Retinal pigment epithelial cell (primary cell): ENCODE data around the gene FOXL2NB.

Experiments used
- DNase-seq: peaks from one replicate; pipeline ENCODE4 v3.0.0-alpha.2; 2010; ENCODE audit warnings: low read depth
- H3K4me3 ChIP-seq: 2 replicates; pipeline ENCODE4 v1.5.1; 2011; ENCODE audit warnings: mild to moderate bottlenecking, low read length, control low read depth, moderate library complexity
- TF ChIP-seq, protein P1 (sequence below): conservative IDR thresholded peaks from 2 replicates; pipeline ENCODE4 v1.5.1; 2011; ENCODE audit warnings: low read depth, low read length, control low read depth, inconsistent platforms

Gene FOXL2NB

DNA sequence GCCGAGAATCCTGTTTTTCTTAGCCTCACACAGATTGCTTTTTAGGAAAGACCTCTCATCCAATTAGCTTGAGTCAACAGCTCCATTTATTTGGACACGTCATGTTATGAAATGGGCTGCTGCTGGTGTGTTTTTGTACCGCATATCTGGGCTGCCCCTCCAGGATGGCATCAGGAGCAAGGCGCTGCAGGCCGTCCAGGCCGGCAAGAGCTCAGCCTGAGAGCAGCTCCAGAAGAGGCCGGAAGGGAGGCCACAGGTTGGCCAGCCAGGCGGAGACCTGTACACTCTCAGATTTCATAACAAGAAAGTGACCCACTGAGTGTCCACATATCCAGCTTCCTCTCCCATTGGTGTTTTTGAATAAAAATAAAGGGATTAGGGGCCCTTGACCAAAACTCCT lies 28.3 kb downstream of the FOXL2NB start:
- TF ChIP-seq, protein P1, sequence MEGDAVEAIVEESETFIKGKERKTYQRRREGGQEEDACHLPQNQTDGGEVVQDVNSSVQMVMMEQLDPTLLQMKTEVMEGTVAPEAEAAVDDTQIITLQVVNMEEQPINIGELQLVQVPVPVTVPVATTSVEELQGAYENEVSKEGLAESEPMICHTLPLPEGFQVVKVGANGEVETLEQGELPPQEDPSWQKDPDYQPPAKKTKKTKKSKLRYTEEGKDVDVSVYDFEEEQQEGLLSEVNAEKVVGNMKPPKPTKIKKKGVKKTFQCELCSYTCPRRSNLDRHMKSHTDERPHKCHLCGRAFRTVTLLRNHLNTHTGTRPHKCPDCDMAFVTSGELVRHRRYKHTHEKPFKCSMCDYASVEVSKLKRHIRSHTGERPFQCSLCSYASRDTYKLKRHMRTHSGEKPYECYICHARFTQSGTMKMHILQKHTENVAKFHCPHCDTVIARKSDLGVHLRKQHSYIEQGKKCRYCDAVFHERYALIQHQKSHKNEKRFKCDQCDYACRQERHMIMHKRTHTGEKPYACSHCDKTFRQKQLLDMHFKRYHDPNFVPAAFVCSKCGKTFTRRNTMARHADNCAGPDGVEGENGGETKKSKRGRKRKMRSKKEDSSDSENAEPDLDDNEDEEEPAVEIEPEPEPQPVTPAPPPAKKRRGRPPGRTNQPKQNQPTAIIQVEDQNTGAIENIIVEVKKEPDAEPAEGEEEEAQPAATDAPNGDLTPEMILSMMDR = no peak
- no peak for DNase-seq
- no peak overlapping the region for H3K4me3 ChIP-seq

DNA sequence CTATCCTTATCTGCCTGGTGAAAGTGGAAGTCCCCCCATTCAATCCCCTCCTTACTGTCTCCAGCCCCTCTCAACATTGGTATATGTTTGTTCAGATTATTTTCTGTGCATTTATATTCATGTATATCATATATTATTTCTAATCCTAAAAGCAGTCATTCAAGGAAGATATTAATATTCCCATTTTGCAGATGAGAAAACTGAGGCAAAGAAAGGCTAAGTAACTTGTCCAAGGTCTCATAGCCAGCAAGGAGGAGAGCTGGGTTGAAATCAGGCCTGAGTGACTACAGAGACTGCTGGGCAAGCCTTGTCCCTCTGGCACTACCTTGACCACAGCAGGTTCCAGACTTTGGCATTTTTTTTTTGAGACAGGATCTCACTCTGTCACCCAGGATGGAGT lies 29.0 kb downstream of the FOXL2NB start:
- no peak for DNase-seq
- H3K4me3 ChIP-seq = no peak overlapping the region
- TF ChIP-seq, protein P1 = no peak

DNA sequence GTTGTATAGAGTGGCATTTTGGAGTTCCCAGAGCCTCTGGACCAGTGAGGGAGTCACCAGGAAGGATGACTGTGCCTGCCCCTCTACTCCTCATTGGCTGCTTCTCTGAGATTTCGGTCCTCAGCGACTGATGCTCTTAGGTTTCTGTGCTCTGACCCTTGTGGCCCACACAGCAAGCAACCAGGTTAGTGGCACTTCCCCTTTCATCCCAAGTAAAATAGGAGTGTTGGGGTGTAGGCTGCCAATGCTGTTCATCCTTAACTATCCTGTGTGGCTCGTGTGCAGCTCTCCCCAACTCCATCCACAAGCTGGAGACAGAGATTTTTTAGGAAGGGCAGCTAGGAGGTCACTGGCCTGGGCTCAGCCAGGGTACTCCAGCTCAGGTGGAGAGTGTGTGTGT lies 37.8 kb downstream of the FOXL2NB start:
- TF ChIP-seq, protein P1 = no peak
- DNase-seq = no peak

DNA sequence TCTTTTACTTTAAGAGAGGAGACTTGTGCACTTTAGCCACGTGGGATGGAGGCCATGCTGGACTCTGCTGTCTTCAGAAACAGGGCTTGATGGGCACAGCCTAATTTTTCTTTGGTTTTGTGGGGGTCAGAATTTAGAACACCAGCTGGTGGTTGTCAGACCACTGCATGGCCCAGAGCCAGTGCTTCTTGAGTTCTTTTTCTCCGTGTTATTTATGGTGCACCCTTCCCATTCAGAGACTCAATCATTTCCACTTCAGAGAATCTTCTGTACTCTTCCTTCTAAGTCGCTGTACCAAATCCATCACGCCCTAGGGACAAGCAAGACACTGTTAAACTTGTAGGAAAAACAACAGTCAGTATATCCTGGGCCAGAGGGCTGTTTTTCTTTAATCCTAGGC lies 38.9 kb downstream of the FOXL2NB start:
- no peak overlapping the region for H3K4me3 ChIP-seq
- TF ChIP-seq, protein P1 = no peak
- DNase-seq = no peak

More for the DNA sequence above, 37.8 kb downstream of the FOXL2NB start:
- H3K4me3 ChIP-seq = no peak overlapping the region

DNA sequence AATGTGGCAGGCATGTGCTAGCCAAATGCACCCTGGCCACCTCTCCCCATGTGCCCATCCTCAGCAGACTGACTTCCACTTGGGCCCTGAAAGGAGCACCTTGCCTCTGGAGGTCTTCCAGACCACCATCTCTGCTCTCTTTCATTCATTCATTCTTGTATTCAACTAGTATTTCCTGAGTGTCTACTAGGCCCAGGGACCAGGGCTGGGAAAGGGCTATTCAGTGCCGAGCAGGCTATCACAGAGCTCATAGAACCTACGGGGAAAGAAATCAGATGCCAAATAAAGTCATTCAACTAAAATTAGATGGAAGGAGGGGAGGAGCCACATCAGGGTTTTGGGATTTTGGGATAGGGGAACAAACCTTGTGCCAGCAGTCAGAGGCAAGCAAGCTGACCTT lies 40.2 kb downstream of the FOXL2NB start:
- TF ChIP-seq, protein P1 = no peak
- no peak overlapping the region for H3K4me3 ChIP-seq
- DNase-seq = no peak

DNA sequence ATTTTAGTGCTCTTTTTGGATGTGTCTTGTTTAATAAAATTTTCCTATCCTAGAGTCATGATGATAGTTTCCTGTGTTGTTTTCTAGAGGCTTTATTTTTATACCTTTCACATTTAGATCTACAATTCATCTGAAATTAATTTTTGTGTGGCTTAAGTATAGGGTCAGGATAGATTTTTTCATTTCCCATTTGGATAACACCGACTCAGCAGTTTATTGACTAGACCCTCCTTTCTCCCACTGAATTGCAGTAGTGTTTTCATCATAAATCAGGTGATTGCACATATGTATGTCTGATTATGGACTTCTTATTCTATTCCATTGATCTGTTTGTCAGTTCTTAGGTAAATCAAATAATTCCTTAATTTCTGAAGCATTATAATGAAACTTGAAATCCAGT lies 48.7 kb downstream of the FOXL2NB start:
- DNase-seq = no peak
- H3K4me3 ChIP-seq = no peak overlapping the region
- TF ChIP-seq, protein P1 = no peak
